ENCODE data around the gene KIF9.
A peak's percentile ranks its signal among the peaks of the same experiment; 100 is the strongest.
"Not testable (repeated sequence)": the region's sequence is repeated elsewhere in the genome, so short reads cannot be mapped to it uniquely, and the experiment has no call there.

Gene KIF9

GRCh38 chr3:47276558-47276957 lies 6.0 kb downstream of the KIF9 start:
- Mint-ChIP-seq H3K9me3 (no peaks in the 10 kb centered on the region), H3K4me3 (no peak overlapping the region)

GRCh38 chr3:47274652-47275051 lies 7.9 kb downstream of the KIF9 start:
- Mint-ChIP-seq H3K27me3 (no peaks in the 10 kb centered on the region), H3K9me3 (no peaks in the 10 kb centered on the region), H3K4me1 (no peaks in the 10 kb centered on the region), H3K4me3 (no peak overlapping the region), H3K27ac (no peak overlapping the region), H3K36me3 (ENCODE audit: low read depth) (no peaks in the 10 kb centered on the region)
- ATAC-seq (no peak), DNase-seq (no peak)

More at GRCh38 chr3:47276558-47276957, 6.0 kb downstream of the KIF9 start:
- DNase-seq (no peak), ATAC-seq (no peak)
- Mint-ChIP-seq H3K27ac (no peak overlapping the region), H3K4me1 (peaks cover 8% of the 10 kb centered on the region), H3K27me3 (no peaks in the 10 kb centered on the region), H3K36me3 (ENCODE audit: low read depth) (no peaks in the 10 kb centered on the region)

GRCh38 chr3:47273564-47273963 lies 9.0 kb downstream of the KIF9 start:
- Mint-ChIP-seq H3K36me3 (ENCODE audit: low read depth) (no peaks in the 10 kb centered on the region), H3K4me3 (no peak overlapping the region), H3K4me1 (no peaks in the 10 kb centered on the region), H3K9me3 (no peaks in the 10 kb centered on the region), H3K27ac (no peak overlapping the region), H3K27me3 (no peaks in the 10 kb centered on the region)
- ATAC-seq: no peak
- DNase-seq: no peak

GRCh38 chr3:47270526-47270925 lies 12.1 kb downstream of the KIF9 start:
- H3K27me3 Mint-ChIP-seq: no peaks in the 10 kb centered on the region
- H3K9me3 Mint-ChIP-seq: no peaks in the 10 kb centered on the region
- H3K4me3 Mint-ChIP-seq: no peak overlapping the region
- H3K36me3 Mint-ChIP-seq (ENCODE audit: low read depth): no peaks in the 10 kb centered on the region
- no peak overlapping the region for H3K27ac Mint-ChIP-seq
- peaks cover 10% of the 10 kb centered on the region for H3K4me1 Mint-ChIP-seq
- ATAC-seq (no peak), DNase-seq (no peak)

GRCh38 chr3:47267490-47267824 lies 15.1 kb downstream of the KIF9 start:
- Mint-ChIP-seq H3K27me3 (no peaks in the 10 kb centered on the region), H3K27ac (no peak overlapping the region), H3K4me3 (no peak overlapping the region), H3K36me3 (ENCODE audit: low read depth) (no peaks in the 10 kb centered on the region), H3K4me1 (peaks cover 10% of the 10 kb centered on the region), H3K9me3 (no peaks in the 10 kb centered on the region)
- DNase-seq (no peak), ATAC-seq (no peak)

- H3K27me3 Mint-ChIP-seq: no peaks in the 10 kb centered on the region
- no peak overlapping the region for H3K4me3 Mint-ChIP-seq
- H3K4me1 Mint-ChIP-seq: peaks cover 10% of the 10 kb centered on the region
- H3K27ac Mint-ChIP-seq: no peak overlapping the region
- peak; percentile 55 for DNase-seq
- no peaks in the 10 kb centered on the region for H3K9me3 Mint-ChIP-seq
- H3K36me3 Mint-ChIP-seq (ENCODE audit: low read depth): no peaks in the 10 kb centered on the region
- peak; percentile 74 for ATAC-seq
Observed at GRCh38 chr3:47266709-47267489, 15.7 kb downstream of the KIF9 start.

GRCh38 chr3:47265725-47266428 lies 16.7 kb downstream of the KIF9 start:
- H3K4me1 Mint-ChIP-seq: peaks cover 10% of the 10 kb centered on the region
- no peaks in the 10 kb centered on the region for H3K27me3 Mint-ChIP-seq
- no peaks in the 10 kb centered on the region for H3K36me3 Mint-ChIP-seq (ENCODE audit: low read depth)
- H3K27ac Mint-ChIP-seq: no peak overlapping the region
- no peaks in the 10 kb centered on the region for H3K9me3 Mint-ChIP-seq
- no peak overlapping the region for H3K4me3 Mint-ChIP-seq
- ATAC-seq: no peak
- DNase-seq: no peak

GRCh38 chr3:47265008-47265407 lies 17.6 kb downstream of the KIF9 start:
- H3K4me3 Mint-ChIP-seq: no peak overlapping the region
- no peak overlapping the region for H3K27ac Mint-ChIP-seq
- no peaks in the 10 kb centered on the region for H3K27me3 Mint-ChIP-seq
- ATAC-seq (no peak), DNase-seq (no peak)
- H3K36me3 Mint-ChIP-seq (ENCODE audit: low read depth): no peaks in the 10 kb centered on the region
- H3K9me3 Mint-ChIP-seq: no peaks in the 10 kb centered on the region
- H3K4me1 Mint-ChIP-seq: peaks cover 10% of the 10 kb centered on the region

- Mint-ChIP-seq H3K27me3 (no peaks in the 10 kb centered on the region), H3K4me1 (peaks cover under 1% of the 10 kb centered on the region), H3K9me3 (no peaks in the 10 kb centered on the region), H3K36me3 (ENCODE audit: low read depth) (no peaks in the 10 kb centered on the region), H3K27ac (no peak overlapping the region), H3K4me3 (no peak overlapping the region)
- DNase-seq (no peak), ATAC-seq (no peak)
Observed at GRCh38 chr3:47261301-47261700, 21.3 kb downstream of the KIF9 start.

- H3K27me3 Mint-ChIP-seq: no peaks in the 10 kb centered on the region
- H3K27ac Mint-ChIP-seq: no peak overlapping the region
Observed at GRCh38 chr3:47260605-47261004, 22.0 kb downstream of the KIF9 start.

GRCh38 chr3:47259114-47259513 lies 23.5 kb downstream of the KIF9 start:
- DNase-seq: no peak
- Mint-ChIP-seq H3K36me3 (ENCODE audit: low read depth) (no peaks in the 10 kb centered on the region), H3K4me1 (no peaks in the 10 kb centered on the region), H3K4me3 (no peak overlapping the region), H3K27me3 (no peaks in the 10 kb centered on the region), H3K9me3 (no peaks in the 10 kb centered on the region), H3K27ac (no peak overlapping the region)
- ATAC-seq: no peak

More at GRCh38 chr3:47260605-47261004, 22.0 kb downstream of the KIF9 start:
- no peaks in the 10 kb centered on the region for H3K36me3 Mint-ChIP-seq (ENCODE audit: low read depth)
- no peaks in the 10 kb centered on the region for H3K4me1 Mint-ChIP-seq
- DNase-seq (no peak), ATAC-seq (no peak)
- H3K9me3 Mint-ChIP-seq: no peaks in the 10 kb centered on the region
- H3K4me3 Mint-ChIP-seq: no peak overlapping the region

- not testable (repeated sequence) for H3K27me3 Mint-ChIP-seq; H3K9me3 Mint-ChIP-seq; H3K27ac Mint-ChIP-seq; H3K4me1 Mint-ChIP-seq; ATAC-seq; DNase-seq; H3K4me3 Mint-ChIP-seq; H3K36me3 Mint-ChIP-seq (ENCODE audit: low read depth)
Observed at GRCh38 chr3:47256331-47256730, 26.3 kb downstream of the KIF9 start.

- DNase-seq (no peak), ATAC-seq (no peak)
- Mint-ChIP-seq H3K4me3 (no peak overlapping the region), H3K27me3 (no peaks in the 10 kb centered on the region), H3K27ac (no peak overlapping the region), H3K4me1 (no peaks in the 10 kb centered on the region), H3K9me3 (no peaks in the 10 kb centered on the region), H3K36me3 (ENCODE audit: low read depth) (no peaks in the 10 kb centered on the region)
Observed at GRCh38 chr3:47251689-47252088, 30.9 kb downstream of the KIF9 start.

GRCh38 chr3:47251085-47251484 lies 31.5 kb downstream of the KIF9 start:
- H3K27me3 Mint-ChIP-seq; DNase-seq; H3K36me3 Mint-ChIP-seq (ENCODE audit: low read depth); H3K4me3 Mint-ChIP-seq; ATAC-seq; H3K9me3 Mint-ChIP-seq; H3K4me1 Mint-ChIP-seq; H3K27ac Mint-ChIP-seq: not testable (repeated sequence)

- no peaks in the 10 kb centered on the region for H3K27me3 Mint-ChIP-seq
- H3K4me3 Mint-ChIP-seq: no peak overlapping the region
- H3K4me1 Mint-ChIP-seq: no peaks in the 10 kb centered on the region
- H3K9me3 Mint-ChIP-seq: no peaks in the 10 kb centered on the region
- DNase-seq (no peak), ATAC-seq (no peak)
- H3K27ac Mint-ChIP-seq: no peak overlapping the region
- H3K36me3 Mint-ChIP-seq (ENCODE audit: low read depth): no peaks in the 10 kb centered on the region
Observed at GRCh38 chr3:47250309-47251060, 32.1 kb downstream of the KIF9 start.
